Heart left ventricle (tissue), 16 donors: ENCODE results near the gene RBP2. TPM values are rescaled to one million over a fixed set of nuclear protein-coding genes. Genes with fewer than 3 reads are reported as not detected.

Experiments used
- ATAC-seq, 4 donors: fragments of 200-7000 bp; cut with Tn5 transposase; one replicate each; pipeline ENCODE4 v1.9.1; 2020 to 2022; ENCODE audit warnings: moderate library complexity in 4 of 4, mild to moderate bottlenecking in 3 of 4, moderate number of reproducible peaks in 1 of 4
- DNase-seq, 5 donors: peaks; one replicate each; pipeline ENCODE4 v3.0.0-alpha.2; 2020
- H3K27ac ChIP-seq, 12 donors: fragments of 200-600 bp; sonication (generic) in 4 of 12; one replicate each; pipeline versions ENCODE4 v1.5.0 to v1.8.0; 2016 to 2022; ENCODE audit warnings: mild to moderate bottlenecking in 2 of 12
- H3K27me3 ChIP-seq, 9 donors: fragments of 200-600 bp; sonication (generic) in 2 of 9; one replicate each; pipeline versions ENCODE4 v1.5.1 to v1.8.0; 2016 to 2022; ENCODE audit warnings: mild to moderate bottlenecking in 3 of 9
- H3K36me3 ChIP-seq, 9 donors: fragments of 200-600 bp; sonication (generic) in 2 of 9; one replicate each; pipeline versions ENCODE4 v1.5.0 to v1.8.0; 2018 to 2022; ENCODE audit warnings: mild to moderate bottlenecking in 2 of 9
- H3K4me1 ChIP-seq, 12 donors: fragments of 200-600 bp; sonication (generic) in 4 of 12; one replicate each; pipeline versions ENCODE4 v1.5.0 to v1.8.0; 2016 to 2022; ENCODE audit warnings: mild to moderate bottlenecking in 3 of 12
- H3K4me3 ChIP-seq, 12 donors: fragments of 200-600 bp; sonication (generic) in 4 of 12; one replicate each; pipeline versions ENCODE4 v1.5.0 to v1.8.0; 2017 to 2022; ENCODE audit warnings: mild to moderate bottlenecking in 9 of 12, moderate library complexity in 4 of 12
- H3K9me3 ChIP-seq, 12 donors: fragments of 200-600 bp; sonication (generic) in 4 of 12; one replicate each; pipeline versions ENCODE4 v1.5.0 to v1.8.0; 2016 to 2022; ENCODE audit warnings: mild to moderate bottlenecking in 1 of 12
- CTCF ChIP-seq, 12 donors: fragments of 200-600 bp; sonication (generic) in 4 of 12; IDR thresholded peaks; one replicate each; pipeline versions ENCODE4 v1.5.0 to v1.8.0; 2018 to 2022; ENCODE audit warnings: antibody characterized with exemption in 12 of 12, mild to moderate bottlenecking in 5 of 12
- POLR2A ChIP-seq, 2 donors: fragments of 450-650 bp; IDR thresholded peaks; one replicate each; pipeline ENCODE4 v1.6.1; 2017; ENCODE audit warnings: antibody characterized with exemption in 2 of 2, mild to moderate bottlenecking in 2 of 2, moderate library complexity in 2 of 2
- WGBS, 4 donors: extraction: QIAGEN DNeasy Blood & Tissue Kit in 2 of 4; methylation state at CpG; one replicate each; pipeline versions ENCODE4 v1.1.5 to v1.1.7; 2013 to 2018; 5-methylcytosine and 5-hydroxymethylcytosine counted together
- intact Hi-C, 10 donors: fragments of 100-400 bp; cut with DNase I; formaldehyde crosslinking; loops; one replicate each; pipeline versions ENCODE4 v1.11.1 to v1.14.2; 2022
- polyA plus RNA-seq, 2 donors: library from polyadenylated mRNA; stranded (reverse); fragments of 200-250 nt; gene quantifications; one replicate each; pipeline ENCODE4 v1.2.3, GENCODE V29; 2013
- total RNA-seq, 9 donors: library from RNA; depleted of rRNA in 2 of 9; stranded (reverse); fragments of >200 nt in 2 of 9; fragmentation: NEBNext Ultra II Directional in 3 of 9; extraction: Animal tissue kit (Norgen Biotek cat#: 25700) in 3 of 9; gene quantifications; one replicate each; pipeline versions ENCODE4 v1.1.0 to v1.2.4, GENCODE V29; 2016 to 2023
- donor health status: ischemic (EF 13 %, LVEDD 7.1; RV severe dilation, severe dysfunction).
- donor health status: healthy with polysubstance abuse.
- donor health status: DM: no; HTN: yes; CAD: no.
- donor health status: DM: no; HTN: no; CAD: no.
- donor health status: ischemic (EF 25% LVEDD 6.9; RV normal size, moderate dysfunction).
- donor health status: ischemic (EF 25% LVEDD 5.7; RV mildly dilated, moderate dysfunction).
- donor health status: healthy.
- donor health status: DM: yes; HTN: yes; CAD: no.
- donor health status: ischemic (EF 35%, LVEDD 5.7; RV mildly dilated, moderate dysfunction).
- donor health status: nonischemic (EF 11% LVEDD 7.7; RV severe dilation, severe dysfunction).
- donor health status: DM: yes; HTN: yes; CAD: no.
- donor health status: PGD.
- donor health status: ischemic (EF 29% LVEDD 5.4; RV normal size, mild dysfunction).
- donor health status: nonischemic (EF 23%, LVEDD 6.1; RV moderate dilation, normal function).

Gene RBP2
- total and polyA plus RNA-seq, 11 donors: 0.25 TPM; not detected in 10

GRCh38 chr3:139472380-139473010 lies 3.8 kb downstream of the RBP2 start:
- no peaks in the 10 kb centered on the region for H3K9me3 ChIP-seq
- H3K4me3 ChIP-seq: no peak overlapping the region
- intact Hi-C loops: no loop called here
- no peak for DNase-seq
- no peak for ATAC-seq
- no peaks in the 10 kb centered on the region for H3K36me3 ChIP-seq
- H3K27me3 ChIP-seq: no peaks in the 10 kb centered on the region
- WGBS, 4 donors: 89 to 93% (median 91%) methylated on average over 3 of the region's 3 CpGs
- no peak overlapping the region for H3K27ac ChIP-seq
- TF ChIP-seq CTCF (IDR thresholded peaks at IDR 0.05) (no peak), POLR2A (IDR thresholded peaks at IDR 0.05) (no peak)
- no peaks in the 10 kb centered on the region for H3K4me1 ChIP-seq

GRCh38 chr3:139470199-139470598 lies 6.1 kb downstream of the RBP2 start:
- 81 to 86% (median 85%) methylated on average over 2 of the region's 2 CpGs for WGBS, 4 donors
- Histone ChIP-seq H3K36me3 (no peaks in the 10 kb centered on the region), H3K4me1 (no peaks in the 10 kb centered on the region), H3K27me3 (no peaks in the 10 kb centered on the region), H3K27ac (no peak overlapping the region), H3K4me3 (no peak overlapping the region), H3K9me3 (no peaks in the 10 kb centered on the region)
- ATAC-seq: no peak
- no peak for DNase-seq
- TF ChIP-seq CTCF (IDR thresholded peaks at IDR 0.05) (no peak), POLR2A (IDR thresholded peaks at IDR 0.05) (no peak)
- intact Hi-C loops: no loop called here

- ATAC-seq (no peak), DNase-seq (no peak)
- intact Hi-C loops: no loop called here
- no peak for TF ChIP-seq CTCF (IDR thresholded peaks at IDR 0.05)
- no peak for TF ChIP-seq POLR2A (IDR thresholded peaks at IDR 0.05)
- no peaks in the 10 kb centered on the region for H3K9me3 ChIP-seq
- H3K27ac ChIP-seq: no peak overlapping the region
- H3K36me3 ChIP-seq: no peaks in the 10 kb centered on the region
- 75 to 79% (median 78%) methylated on average over 2 of the region's 2 CpGs for WGBS, 4 donors
- H3K27me3 ChIP-seq: no peaks in the 10 kb centered on the region
- H3K4me1 ChIP-seq: no peaks in the 10 kb centered on the region
- no peak overlapping the region for H3K4me3 ChIP-seq
Measured at GRCh38 chr3:139468399-139468798, 7.9 kb downstream of the RBP2 start.

- TF ChIP-seq POLR2A (IDR thresholded peaks at IDR 0.05) (no peak), CTCF (IDR thresholded peaks at IDR 0.05) (no peak)
- H3K9me3 ChIP-seq: no peaks in the 10 kb centered on the region
- no peaks in the 10 kb centered on the region for H3K36me3 ChIP-seq
- intact Hi-C loops: no loop called here
- 84 to 92% (median 87%) methylated on average over 5 of the region's 5 CpGs for WGBS, 4 donors
- H3K27ac ChIP-seq: no peak overlapping the region
- H3K27me3 ChIP-seq: no peaks in the 10 kb centered on the region
- DNase-seq (no peak), ATAC-seq (no peak)
- H3K4me1 ChIP-seq: no peaks in the 10 kb centered on the region
- no peak overlapping the region for H3K4me3 ChIP-seq
Measured at GRCh38 chr3:139466360-139466759, 10.0 kb downstream of the RBP2 start.
